Thymus (tissue), 14 donors: ENCODE results near the gene DHODH. TPM values are rescaled to one million over a fixed set of nuclear protein-coding genes. Genes with fewer than 3 reads are reported as not detected.

Experiments used
- DNase-seq, 9 donors: peaks; one replicate each; pipeline ENCODE4 v3.0.0-alpha.2; 2013; ENCODE audit warnings: low spot score in 9 of 9, low read depth in 6 of 9, missing footprints in 1 of 9
- H3K27ac ChIP-seq, 2 donors: one replicate each; pipeline ENCODE4 v1.5.1; 2013; ENCODE audit warnings: control low read depth in 1 of 2, low read depth in 1 of 2, low read length in 1 of 2, mild to moderate bottlenecking in 1 of 2, moderate library complexity in 1 of 2
- H3K27me3 ChIP-seq, 2 donors: one replicate each; pipeline ENCODE4 v1.5.1; 2013; ENCODE audit warnings: low read length in 1 of 2; ENCODE audit not compliant: control insufficient read depth in 2 of 2, insufficient read depth in 1 of 2
- H3K36me3 ChIP-seq, 2 donors: one replicate each; pipeline ENCODE4 v1.5.1; 2013; ENCODE audit warnings: low read length in 1 of 2, mild to moderate bottlenecking in 1 of 2, moderate library complexity in 1 of 2; ENCODE audit not compliant: control insufficient read depth in 2 of 2, insufficient read depth in 2 of 2
- H3K4me1 ChIP-seq, 2 donors: one replicate each; pipeline ENCODE4 v1.5.1; 2013; ENCODE audit warnings: low read length in 2 of 2; ENCODE audit not compliant: control insufficient read depth in 2 of 2, insufficient read depth in 2 of 2
- H3K4me3 ChIP-seq, 2 donors: one replicate each; pipeline ENCODE4 v1.5.1; 2013; ENCODE audit warnings: low read length in 2 of 2, control low read depth in 1 of 2, mild to moderate bottlenecking in 1 of 2
- H3K9me3 ChIP-seq, 2 donors: one replicate each; pipeline ENCODE4 v1.5.1; 2013; ENCODE audit warnings: low read length in 1 of 2, mild to moderate bottlenecking in 1 of 2; ENCODE audit not compliant: control insufficient read depth in 2 of 2, insufficient read depth in 1 of 2
- WGBS: extraction: QIAGEN DNeasy Blood & Tissue Kit; methylation state at CpG from one replicate; pipeline ENCODE4 v1.1.7; 2013; 5-methylcytosine and 5-hydroxymethylcytosine counted together
- long read RNA-seq, 10 donors: transcript quantifications; one replicate each; lab custom pipeline, GENCODE V29; 2026
- polyA plus RNA-seq: library from polyadenylated mRNA; stranded (reverse); fragments of 200-250 nt; gene quantifications from one replicate; pipeline ENCODE4 v1.2.3, GENCODE V29; 2013
- total RNA-seq: library from RNA; stranded (reverse); fragments of 120-200 nt; gene quantifications from one replicate; pipeline ENCODE4 v1.2.4, GENCODE V29; 2013
- donor health status: healthy.

DHODH gene
- total RNA-seq (5.4 TPM), polyA plus RNA-seq (6.3 TPM)
- long read RNA-seq, donor 1 = 0 reads
- long read RNA-seq, donor 2 = 0 reads
- long read RNA-seq, donor 3, partial matches to known transcripts = 0 of 3 reads
- long read RNA-seq, donor 3, other reads (novel, unspliced or antisense) = 0 of 3 reads
- long read RNA-seq, donor 4, partial matches to known transcripts = 0 of 3 reads
- long read RNA-seq, donor 4, other reads (novel, unspliced or antisense) = 0 of 3 reads
- long read RNA-seq, donor 5, partial matches to known transcripts = 0 of 3 reads
- long read RNA-seq, donor 5, other reads (novel, unspliced or antisense) = 0 of 3 reads
- long read RNA-seq, donor 6, partial matches to known transcripts = 0 of 2 reads
- long read RNA-seq, donor 6, other reads (novel, unspliced or antisense) = 0 of 2 reads
- long read RNA-seq, donor 7 = 0 reads
- long read RNA-seq, donor 8 = 0 reads
- long read RNA-seq, donor 9, partial matches to known transcripts = 0 of 7 reads
- long read RNA-seq, donor 9, other reads (novel, unspliced or antisense) = 7 of 7 reads
- long read RNA-seq, donor 10 = 0 reads

GRCh38 chr16:72008424-72009216 is at the start of gene DHODH:
DHODH (plus strand) TSS chr16:72008744; CDS start chr16:72008765, 21 bp downstream.
- under 1% methylated on average over 57 of the region's 57 CpGs for WGBS
- Histone ChIP-seq H3K4me3 (peak within 1 kb of the TSS; percentile 83 to 89), H3K9me3 (no peaks in the 10 kb centered on the region), H3K36me3 (peaks cover 0 to 3% of the 10 kb centered on the region in 2 donors), H3K27me3 (no peaks in the 10 kb centered on the region), H3K4me1 (peaks cover 2 to 4% of the 10 kb centered on the region in 2 donors), H3K27ac (peak within 1 kb of the TSS; percentile 36 to 58)
- DNase-seq = peak; percentile 85 to 98 (median 96)

- no peak overlapping the region for H3K27ac ChIP-seq
- H3K4me3 ChIP-seq = no peak overlapping the region
- no peaks in the 10 kb centered on the region for H3K9me3 ChIP-seq
- no peaks in the 10 kb centered on the region for H3K27me3 ChIP-seq
- no peaks in the 10 kb centered on the region for H3K4me1 ChIP-seq
- DNase-seq = peak; percentile 44 to 88 (median 73)
- no peaks in the 10 kb centered on the region for H3K36me3 ChIP-seq
- WGBS = 70% methylated on average over 14 of the region's 14 CpGs
Observed at GRCh38 chr16:71961066-71962039, 47.2 kb upstream of the DHODH start.

DNA sequence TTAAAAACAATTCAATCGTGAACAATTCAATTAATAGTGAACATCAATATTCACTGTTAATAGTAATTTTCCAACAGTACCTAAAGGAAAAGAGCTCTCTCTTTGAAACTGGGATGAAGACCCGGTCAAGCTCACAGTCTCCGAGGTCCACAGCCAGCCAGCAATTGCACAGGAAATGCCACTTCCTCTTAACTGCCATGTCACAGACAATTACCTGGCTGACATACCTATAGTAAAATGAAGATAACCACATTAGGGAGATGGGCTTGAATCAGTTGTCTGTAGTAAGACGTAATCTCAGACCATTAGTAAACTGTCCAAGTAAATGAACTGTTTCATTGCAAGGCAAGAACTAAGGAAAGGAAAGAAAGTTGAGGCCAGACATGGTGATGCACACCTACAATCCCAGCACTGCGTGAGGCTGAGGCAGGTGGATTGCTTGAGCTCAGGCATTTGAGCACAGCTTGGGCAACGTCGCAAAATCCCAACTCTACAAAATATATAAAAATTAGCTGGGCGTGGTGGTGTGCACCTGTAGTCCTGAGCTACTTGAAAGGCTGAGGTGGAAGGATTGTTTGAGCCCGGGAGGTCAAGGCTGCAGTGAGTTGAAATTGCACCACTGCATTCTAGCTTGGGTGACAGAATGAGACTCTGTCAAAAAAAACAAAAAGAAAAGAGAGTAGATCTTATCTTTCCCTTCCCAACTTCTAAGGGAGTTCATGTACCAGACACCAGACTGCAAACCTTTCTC is 45.2 kb upstream of the DHODH start:
- H3K4me1 ChIP-seq = no peaks in the 10 kb centered on the region
- H3K9me3 ChIP-seq = no peaks in the 10 kb centered on the region
- no peak overlapping the region for H3K27ac ChIP-seq
- H3K36me3 ChIP-seq = no peaks in the 10 kb centered on the region
- 75% methylated on average over 9 of the region's 9 CpGs for WGBS
- H3K4me3 ChIP-seq = no peak overlapping the region
- peak in 2 of 9 donors; percentile 1 to 22 for DNase-seq
- H3K27me3 ChIP-seq = no peaks in the 10 kb centered on the region

DNA sequence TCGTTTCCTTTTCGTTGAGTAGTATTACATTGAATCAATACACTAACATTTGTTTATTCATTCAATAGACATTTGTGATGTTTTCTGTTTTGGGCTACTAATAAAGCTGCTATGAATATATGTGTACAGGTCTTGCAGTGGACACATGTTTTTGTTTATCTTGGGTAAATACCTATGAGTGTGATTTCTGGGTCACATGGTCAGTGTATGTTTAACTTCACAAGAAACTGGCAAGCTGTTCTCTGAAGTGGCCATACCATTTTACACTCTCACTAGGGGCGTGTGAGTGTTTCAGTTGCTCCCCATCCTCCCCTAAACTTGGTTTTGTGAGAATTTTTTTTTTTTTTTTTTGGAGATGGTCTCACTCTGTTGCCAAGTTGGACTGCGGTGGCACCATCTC is 43.3 kb upstream of the DHODH start:
- Histone ChIP-seq H3K27me3 (no peaks in the 10 kb centered on the region), H3K4me3 (no peak overlapping the region), H3K27ac (no peak overlapping the region), H3K36me3 (no peaks in the 10 kb centered on the region), H3K4me1 (no peaks in the 10 kb centered on the region), H3K9me3 (no peaks in the 10 kb centered on the region)
- no peak for DNase-seq
- WGBS = 96% methylated on average over 4 of the region's 4 CpGs

- H3K27me3 ChIP-seq = no peaks in the 10 kb centered on the region
- 77% methylated on average over 4 of the region's 4 CpGs for WGBS
- H3K4me1 ChIP-seq = no peaks in the 10 kb centered on the region
Observed at GRCh38 chr16:71966932-71967331, 41.6 kb upstream of the DHODH start.

GRCh38 chr16:71969353-71969752 is 39.2 kb upstream of the DHODH start:
- H3K4me3 ChIP-seq = no peak overlapping the region
- H3K4me1 ChIP-seq = no peaks in the 10 kb centered on the region
- no peak overlapping the region for H3K27ac ChIP-seq
- H3K36me3 ChIP-seq = no peaks in the 10 kb centered on the region
- no peak for DNase-seq
- no peaks in the 10 kb centered on the region for H3K9me3 ChIP-seq
- no peaks in the 10 kb centered on the region for H3K27me3 ChIP-seq
- 97% methylated on average over 2 of the region's 2 CpGs for WGBS

More at GRCh38 chr16:71966932-71967331, 41.6 kb upstream of the DHODH start:
- Histone ChIP-seq H3K9me3 (no peaks in the 10 kb centered on the region), H3K36me3 (no peaks in the 10 kb centered on the region), H3K27ac (no peak overlapping the region), H3K4me3 (no peak overlapping the region)
- no peak for DNase-seq

DNA sequence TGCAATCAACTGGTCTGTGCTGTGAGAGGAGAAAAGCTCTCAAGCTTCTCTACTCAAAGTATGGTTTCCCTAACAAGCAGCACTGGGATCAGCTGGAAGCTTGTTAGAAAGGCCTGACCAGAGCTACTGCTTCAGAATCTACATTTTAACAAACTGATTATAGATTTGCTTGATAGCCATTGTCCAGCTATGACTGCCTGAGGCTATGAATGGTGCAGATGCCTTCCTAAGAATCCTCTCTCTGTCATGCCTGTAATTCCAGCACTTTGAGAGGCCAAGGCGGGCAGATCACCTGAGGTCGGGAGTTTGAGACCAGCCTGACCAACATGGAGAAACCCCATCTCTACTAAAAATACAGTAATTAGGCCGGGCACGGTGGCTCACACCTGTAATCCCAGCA is 37.0 kb upstream of the DHODH start:
- Histone ChIP-seq H3K27ac (no peak overlapping the region), H3K9me3 (no peaks in the 10 kb centered on the region), H3K4me3 (no peak overlapping the region), H3K27me3 (no peaks in the 10 kb centered on the region), H3K4me1 (no peaks in the 10 kb centered on the region), H3K36me3 (no peaks in the 10 kb centered on the region)
- DNase-seq = no peak
- 98% methylated on average over 4 of the region's 4 CpGs for WGBS

- DNase-seq = no peak
- Histone ChIP-seq H3K27ac (no peak overlapping the region), H3K27me3 (no peaks in the 10 kb centered on the region), H3K4me3 (no peak overlapping the region), H3K4me1 (no peaks in the 10 kb centered on the region), H3K36me3 (no peaks in the 10 kb centered on the region), H3K9me3 (no peaks in the 10 kb centered on the region)
- 91% methylated on average over 3 of the region's 3 CpGs for WGBS
Observed at GRCh38 chr16:71972356-71972755, 36.2 kb upstream of the DHODH start.
